Measurements from ENCODE around the gene INTS13.

- TF ChIP-seq TAF1 (IDR thresholded peaks at IDR 0.05; ENCODE audit: borderline replicate concordance, insufficient read depth, low read length) (no peak), POLR2AphosphoS5 (IDR thresholded peaks at IDR 0.05; ENCODE audit: low read depth, low read length) (no peak), SIN3A (IDR thresholded peaks at IDR 0.05; ENCODE audit: borderline replicate concordance, insufficient read depth, low read length) (no peak)
These were observed 40.9 kb downstream of the INTS13 start for GRCh38 chr12:26896913-26897312.
